Measurements from ENCODE around the gene CNKSR2.

CNKSR2 gene

DNA sequence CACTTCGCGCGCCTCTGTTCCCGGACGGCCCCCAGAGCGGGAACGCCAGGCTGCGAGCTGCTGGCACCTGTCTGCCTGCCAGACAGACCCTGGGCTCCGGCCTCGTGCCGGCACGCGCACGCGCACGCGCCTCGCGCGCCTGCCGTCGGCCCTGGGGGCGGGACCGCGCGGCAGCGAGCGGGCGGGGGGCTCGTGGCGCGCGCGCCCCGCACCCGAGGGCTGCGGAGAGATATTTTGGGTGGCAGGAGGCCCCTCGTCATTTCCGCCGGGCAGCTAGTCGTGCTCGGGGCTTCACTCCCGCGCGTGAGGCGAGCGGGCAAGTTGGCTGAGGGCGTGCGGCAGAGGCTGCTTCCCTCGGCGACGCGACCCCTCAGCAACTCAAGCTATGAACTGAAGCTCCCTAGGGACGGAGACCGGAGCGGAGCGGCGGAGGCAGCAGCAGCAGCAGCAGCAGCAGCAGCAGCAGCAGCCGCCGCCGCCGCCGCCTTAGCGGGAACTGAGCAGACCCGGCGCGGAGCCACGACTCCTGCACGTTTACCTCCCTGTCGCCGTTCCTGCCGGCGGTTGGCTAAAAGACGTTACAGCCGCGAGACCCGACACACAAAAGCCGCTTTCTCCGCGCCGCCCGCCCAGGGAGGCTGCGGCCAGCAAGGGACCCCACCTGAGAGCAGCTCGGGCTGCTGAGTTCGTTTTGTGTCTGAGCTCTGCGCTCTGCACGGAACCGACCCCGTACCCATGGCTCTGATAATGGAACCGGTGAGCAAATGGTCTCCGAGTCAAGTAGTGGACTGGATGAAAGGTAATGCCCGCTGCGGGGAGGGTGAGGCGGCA, at the start of gene CNKSR2:
CNKSR2 (plus strand) TSS at position 256 of the 831 bp plus-strand sequence; CDS start at position 736, 480 bp downstream.
- TF ChIP-seq CTCF (IDR thresholded peaks at IDR 0.05; ENCODE audit: extremely low read depth, insufficient read depth, missing control alignments): no peak
- DNase-seq (ENCODE audit: low spot score): peak; percentile 77
- in situ Hi-C loops (cut with MboI; ENCODE audit: low pct_unique_long_range_greater_than_20kb, low sequenced_read_pairs, unreplicated experiment): no loop called here

- in situ Hi-C loops (cut with MboI; ENCODE audit: low pct_unique_long_range_greater_than_20kb, low sequenced_read_pairs, unreplicated experiment): no loop called here
- DNase-seq (ENCODE audit: low spot score): no peak
- TF ChIP-seq CTCF (IDR thresholded peaks at IDR 0.05; ENCODE audit: extremely low read depth, insufficient read depth, missing control alignments): no peak
These were observed 19.5 kb upstream of the CNKSR2 start for GRCh38 chrX:21354725-21355124.

- no peak for DNase-seq (ENCODE audit: low spot score)
- TF ChIP-seq CTCF (IDR thresholded peaks at IDR 0.05; ENCODE audit: extremely low read depth, insufficient read depth, missing control alignments): no peak
- in situ Hi-C loops (cut with MboI; ENCODE audit: low pct_unique_long_range_greater_than_20kb, low sequenced_read_pairs, unreplicated experiment): no loop called here
These were observed 18.4 kb upstream of the CNKSR2 start for GRCh38 chrX:21355831-21356230.

DNA sequence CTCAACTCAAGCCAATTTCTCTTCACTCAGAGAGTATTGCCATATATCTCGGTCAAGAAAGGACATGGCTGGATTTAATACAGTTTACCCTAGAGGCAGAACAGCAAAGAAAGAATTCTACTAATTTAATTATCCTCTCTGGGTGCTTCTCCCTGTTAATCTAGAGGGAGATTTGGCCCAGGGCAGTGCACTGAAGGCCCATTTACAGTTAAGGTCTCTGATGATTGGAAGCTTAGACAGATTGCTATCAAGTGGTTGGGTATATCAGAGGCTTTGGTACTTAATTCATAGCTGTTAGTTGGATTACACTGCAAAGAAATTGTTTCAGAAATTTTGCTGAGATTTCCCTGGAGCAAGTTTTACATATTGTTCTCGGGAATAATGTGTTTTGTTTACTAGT, 4.6 kb upstream of the CNKSR2 start:
- TF ChIP-seq CTCF (IDR thresholded peaks at IDR 0.05; ENCODE audit: extremely low read depth, insufficient read depth, missing control alignments): no peak
- DNase-seq (ENCODE audit: low spot score): no peak
- in situ Hi-C loops (cut with MboI; ENCODE audit: low pct_unique_long_range_greater_than_20kb, low sequenced_read_pairs, unreplicated experiment): no loop called here

DNA sequence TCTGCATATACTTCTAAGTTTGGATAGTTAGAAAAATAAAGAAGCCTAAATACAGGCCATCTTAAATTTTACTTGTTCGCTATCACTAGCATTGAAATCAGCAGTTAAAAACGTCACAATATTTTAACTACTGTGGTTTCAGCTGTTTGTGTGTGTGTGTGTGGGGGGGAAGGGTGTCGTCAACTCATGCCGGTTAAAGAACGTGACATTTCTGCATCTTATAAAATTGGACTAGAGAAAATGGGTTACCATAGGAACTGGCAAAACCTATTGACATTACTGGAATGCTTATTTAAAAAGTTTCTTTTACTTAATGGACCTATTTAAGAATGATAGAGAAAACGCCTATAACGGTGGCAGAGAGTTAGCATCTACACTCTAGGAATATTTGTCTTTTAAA, 1.2 kb upstream of the CNKSR2 start:
- no peak for TF ChIP-seq CTCF (IDR thresholded peaks at IDR 0.05; ENCODE audit: extremely low read depth, insufficient read depth, missing control alignments)
- in situ Hi-C loops (cut with MboI; ENCODE audit: low pct_unique_long_range_greater_than_20kb, low sequenced_read_pairs, unreplicated experiment): no loop called here
- DNase-seq (ENCODE audit: low spot score): no peak

GRCh38 chrX:21373637-21374162, 518 bp upstream of the CNKSR2 start:
- TF ChIP-seq CTCF (IDR thresholded peaks at IDR 0.05; ENCODE audit: extremely low read depth, insufficient read depth, missing control alignments): no peak
- in situ Hi-C loops (cut with MboI; ENCODE audit: low pct_unique_long_range_greater_than_20kb, low sequenced_read_pairs, unreplicated experiment): no loop called here
- DNase-seq (ENCODE audit: low spot score): peak; percentile 28
